HG02870 (cell line): ENCODE measurements around the gene IL1RN.

Source experiments
- ATAC-seq: cut with Tn5 transposase; IDR thresholded peaks from one replicate; pipeline ENCODE4 v1.9.1; 2021; ENCODE audit warnings: mild to moderate bottlenecking, moderate library complexity; ENCODE audit not compliant: unreplicated experiment

IL1RN gene

GRCh38 chr2:113156278-113157117 is 29.1 kb downstream of the IL1RN start:
- ATAC-seq, result no peak

- peak; percentile 58 for ATAC-seq
Observed at GRCh38 chr2:113157118-113157896, 29.9 kb downstream of the IL1RN start.

- no peak for ATAC-seq
Observed at GRCh38 chr2:113157897-113158753, 30.7 kb downstream of the IL1RN start.

DNA sequence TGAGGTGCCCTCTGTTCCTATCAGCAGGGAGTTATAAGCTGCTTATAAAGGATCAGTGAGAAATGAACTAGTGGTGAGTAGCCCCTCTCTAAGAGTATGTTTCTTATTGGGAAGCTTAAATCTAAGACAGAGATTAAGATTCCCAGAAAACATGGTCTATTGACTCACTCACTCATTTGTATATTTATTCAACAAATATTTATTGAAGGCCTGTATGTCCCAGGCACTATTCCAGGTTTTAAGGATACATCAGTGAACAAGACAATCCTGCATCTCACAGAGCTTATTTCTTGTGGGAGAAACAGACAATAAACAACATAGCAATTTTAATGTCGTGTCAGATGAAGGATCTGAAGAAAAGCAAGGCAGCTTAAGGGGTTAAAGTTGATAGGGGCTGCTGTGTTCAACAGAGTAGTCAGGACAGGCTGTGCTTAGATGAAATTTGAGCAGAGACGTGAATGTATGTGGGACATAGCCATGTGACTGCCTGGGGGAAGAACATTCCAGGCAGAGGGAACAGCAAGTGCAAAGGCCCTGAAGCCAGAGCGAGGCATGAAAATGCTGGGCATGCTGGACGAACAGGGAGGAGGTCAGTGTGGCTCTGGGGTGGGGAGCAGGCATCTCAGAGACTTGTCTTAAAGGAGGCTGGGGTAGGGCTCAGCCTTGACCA is 31.6 kb downstream of the IL1RN start:
- ATAC-seq, result no peak

DNA sequence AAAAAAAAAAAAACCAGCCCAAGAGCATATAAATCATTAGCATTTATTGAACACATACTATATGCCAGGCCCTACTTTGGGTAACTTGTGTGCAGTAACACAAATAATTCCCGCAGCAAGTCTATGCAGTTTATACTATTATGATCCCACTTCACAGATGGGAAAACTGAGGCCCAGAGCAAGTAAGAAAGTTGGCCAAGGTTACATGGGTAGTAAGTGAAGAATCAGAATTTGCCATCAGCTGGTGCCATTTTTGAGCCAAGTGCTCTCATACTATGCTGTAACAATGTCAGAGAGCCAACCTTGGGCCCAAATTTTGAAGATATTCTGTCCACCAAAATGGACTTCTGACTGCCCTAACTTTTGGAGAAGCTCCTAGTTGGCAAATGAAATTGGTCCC is 32.9 kb downstream of the IL1RN start:
- ATAC-seq, result no peak

DNA sequence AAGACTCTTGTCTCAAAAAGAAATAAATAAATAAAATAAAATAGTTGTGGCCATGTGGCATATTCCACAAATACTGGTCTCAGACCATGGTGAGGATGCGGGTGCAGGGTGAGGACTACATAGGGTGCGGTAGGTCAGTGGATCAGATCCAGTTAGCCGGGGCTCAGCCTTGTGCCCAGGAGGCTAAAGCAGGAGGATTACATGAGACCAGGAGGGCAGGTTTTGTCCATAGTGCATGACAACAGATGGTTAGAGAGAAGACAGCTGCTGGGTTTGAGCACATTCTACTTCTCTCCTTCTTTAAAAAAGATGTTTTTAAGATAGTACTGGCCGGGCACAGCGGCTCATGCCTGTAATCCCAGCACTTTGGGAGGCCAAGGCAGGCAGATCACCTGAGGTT is 33.6 kb downstream of the IL1RN start:
- no peak for ATAC-seq

GRCh38 chr2:113162173-113162572 is 34.8 kb downstream of the IL1RN start:
- ATAC-seq, result no peak

GRCh38 chr2:113162869-113163268 is 35.5 kb downstream of the IL1RN start:
- ATAC-seq, result no peak

DNA sequence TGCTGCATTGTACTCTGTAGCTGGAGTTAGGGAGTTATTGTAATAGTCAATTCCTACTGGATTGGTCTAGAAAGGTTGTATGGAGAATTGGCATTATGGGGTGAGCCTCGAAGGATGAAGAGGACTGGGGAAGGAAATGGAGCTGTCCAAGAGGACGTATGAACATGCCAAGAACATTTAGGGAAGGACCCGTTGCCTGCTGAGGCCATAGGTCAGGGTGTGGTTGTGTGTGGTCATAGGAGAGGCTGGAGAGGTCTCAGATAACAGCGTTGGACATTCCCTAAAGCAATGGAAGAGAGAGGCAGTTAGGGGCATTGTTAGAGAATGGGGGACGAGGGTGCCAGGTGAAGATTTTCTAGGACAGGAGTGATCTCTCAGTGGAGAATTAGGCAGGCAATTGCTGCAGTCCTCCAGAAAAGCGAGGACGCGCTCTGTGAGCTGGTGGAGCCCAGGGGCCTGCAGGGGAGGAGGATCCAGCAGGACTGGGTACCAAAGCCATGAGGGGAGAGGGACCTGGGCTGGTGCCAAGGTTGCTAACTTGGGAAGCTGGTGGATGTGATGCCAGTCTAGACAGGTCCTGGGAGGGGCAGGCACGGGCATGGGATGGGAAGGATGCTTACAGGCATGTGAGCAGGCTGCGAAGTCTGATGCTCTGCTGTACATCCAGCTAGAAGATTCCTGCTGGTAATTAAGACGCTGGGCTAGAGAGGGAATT is 37.0 kb downstream of the IL1RN start:
- ATAC-seq, result no peak

GRCh38 chr2:113164930-113165585 is 37.7 kb downstream of the IL1RN start:
- no peak for ATAC-seq

- ATAC-seq, result no peak
Observed at GRCh38 chr2:113166187-113166645, 38.8 kb downstream of the IL1RN start.

DNA sequence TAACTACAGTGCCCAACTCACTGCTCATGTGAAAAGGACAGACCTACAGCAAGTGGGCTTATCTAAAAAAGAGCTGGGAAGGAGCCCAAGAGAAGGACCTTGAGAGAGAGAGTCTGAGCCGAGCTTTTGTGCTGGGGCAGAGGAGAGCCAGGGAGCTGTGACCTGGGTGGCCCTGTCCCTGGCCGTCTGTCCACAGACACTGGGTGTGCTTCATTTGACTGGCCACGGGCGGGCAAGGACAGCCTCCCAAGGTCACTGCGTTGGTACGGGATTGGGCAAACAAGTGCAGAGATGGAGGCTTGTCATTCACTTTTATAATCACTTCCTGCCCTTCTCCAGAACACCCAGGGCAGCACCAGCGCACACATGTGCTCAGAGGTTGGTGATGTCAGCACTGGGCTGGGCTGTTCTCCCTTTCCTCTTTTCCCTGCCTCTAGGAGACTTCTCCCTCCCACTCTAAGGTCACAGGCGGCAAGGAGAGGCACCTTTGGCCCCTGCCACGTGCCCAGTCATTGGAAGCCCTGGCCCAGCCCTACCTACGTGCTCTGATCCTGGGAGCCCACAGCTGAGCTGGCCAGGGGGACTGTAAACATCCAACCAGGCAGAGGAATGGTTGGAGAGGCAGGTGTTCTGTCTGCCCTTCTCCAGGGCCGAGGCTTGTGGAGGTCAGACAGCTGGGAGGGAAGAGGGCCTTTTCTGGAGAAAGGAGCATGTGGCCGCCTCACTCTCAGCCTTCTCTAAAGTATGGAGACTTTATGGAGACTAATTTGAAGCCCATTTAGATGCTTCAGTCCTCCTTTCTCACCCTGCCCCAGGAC is 39.9 kb downstream of the IL1RN start:
- ATAC-seq, result no peak

GRCh38 chr2:113167962-113168340 is 40.6 kb downstream of the IL1RN start:
- no peak for ATAC-seq

DNA sequence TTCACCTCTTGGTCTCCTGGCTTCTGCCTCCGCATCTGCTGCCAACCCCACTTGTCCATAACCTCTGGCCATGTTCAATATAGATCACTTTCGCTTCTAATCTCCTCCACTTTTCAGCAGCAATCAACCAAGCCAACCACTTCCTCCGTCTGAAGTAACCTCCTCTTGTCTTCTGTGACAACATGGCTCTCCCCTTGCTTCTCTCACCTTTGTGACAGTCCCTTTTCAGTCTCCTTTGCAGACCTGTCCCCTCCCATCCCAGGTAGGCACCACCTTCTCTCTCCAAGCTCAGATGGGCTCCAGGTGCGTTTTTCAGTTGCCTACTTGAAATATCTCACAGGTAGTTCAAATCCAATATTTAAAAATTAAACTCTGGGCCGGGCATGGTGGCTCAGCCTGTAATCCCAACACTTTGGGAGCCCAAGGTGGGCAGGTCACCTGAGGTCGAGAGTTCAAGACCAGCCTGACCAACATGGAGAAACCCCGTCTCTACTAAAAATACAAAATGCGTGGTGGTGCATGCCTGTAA is 41.7 kb downstream of the IL1RN start:
- no peak for ATAC-seq

- ATAC-seq, result no peak
Observed at GRCh38 chr2:113169586-113169985, 42.2 kb downstream of the IL1RN start.

- ATAC-seq, result no peak
Observed at GRCh38 chr2:113171334-113172075, 44.1 kb downstream of the IL1RN start.

DNA sequence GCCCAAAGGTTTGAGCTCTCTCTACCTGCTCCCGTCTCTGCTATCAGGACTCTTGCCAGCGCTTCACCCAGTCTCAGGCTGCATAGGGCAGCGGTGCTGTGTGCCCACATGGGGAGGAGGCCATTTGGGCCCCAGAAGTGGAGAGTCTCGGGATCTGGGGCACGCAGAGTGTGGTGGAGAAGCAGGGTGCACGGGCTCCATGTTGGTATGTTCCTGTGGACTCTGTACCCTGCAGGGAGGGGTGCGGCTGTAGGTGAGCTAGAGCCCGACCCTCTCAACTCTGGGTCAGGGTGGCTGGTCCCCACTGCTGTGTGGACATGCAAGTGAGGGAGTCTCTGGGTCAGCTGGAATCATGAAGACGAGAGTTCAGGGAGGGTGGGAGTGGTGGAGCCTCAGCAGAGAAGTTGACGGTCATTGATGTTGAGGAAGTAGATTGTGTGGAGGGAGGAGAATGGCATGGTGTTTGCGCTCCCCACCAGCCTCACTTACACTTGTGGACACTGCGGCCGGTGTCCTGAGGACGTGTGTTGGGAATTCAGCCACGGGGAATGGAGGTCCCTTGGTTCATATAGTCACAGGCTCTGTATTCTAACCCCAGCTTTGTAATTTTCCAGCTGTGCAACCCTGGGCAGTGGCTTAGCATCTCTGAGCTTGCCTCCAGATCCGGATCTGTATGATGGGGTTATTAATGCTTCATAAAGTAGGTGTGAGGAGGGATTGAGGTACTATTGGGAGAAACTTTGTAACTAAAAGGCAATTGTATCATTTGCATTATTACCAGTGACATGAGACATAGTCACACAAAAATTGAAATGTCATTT is 45.5 kb downstream of the IL1RN start:
- no peak for ATAC-seq
